Astrocyte (in vitro differentiated cells and primary cell): ENCODE data around the gene ADH7. TPM values are rescaled to one million over a fixed set of nuclear protein-coding genes. Genes with fewer than 3 reads are reported as not detected.
A peak's percentile ranks its signal among the peaks of the same experiment; 100 is the strongest.

Source experiments
- DNase-seq: peaks from one replicate; pipeline ENCODE4 v3.0.0-alpha.2; 2010; ENCODE audit warnings: low read depth
- FAIRE-seq: peaks from 2 replicates; lab custom pipeline; 2011; peaks lifted over from hg19 to GRCh38; lab: Jason Lieb, UNC
- H2AFZ ChIP-seq: 2 replicates; pipeline ENCODE4 v1.6.0; 2012; ENCODE audit warnings: low read depth, low read length, inconsistent platforms
- H3K27ac ChIP-seq: 2 replicates; pipeline ENCODE4 v1.5.1; 2011; ENCODE audit warnings: low read depth, low read length, inconsistent platforms
- H3K27me3 ChIP-seq: 2 replicates; pipeline ENCODE4 v1.6.0; 2011; ENCODE audit warnings: low read length, inconsistent platforms; ENCODE audit not compliant: insufficient read depth
- H3K36me3 ChIP-seq: 2 replicates; pipeline ENCODE4 v1.5.1; 2011; ENCODE audit warnings: low read length, inconsistent platforms; ENCODE audit not compliant: insufficient read depth
- H3K4me1 ChIP-seq: 2 replicates; pipeline ENCODE4 v1.5.1; 2011; ENCODE audit warnings: low read length, inconsistent platforms; ENCODE audit not compliant: insufficient read depth
- H3K4me2 ChIP-seq: 2 replicates; pipeline ENCODE4 v1.6.0; 2012; ENCODE audit warnings: low read length, inconsistent platforms
- H3K4me3 ChIP-seq: 2 replicates; pipeline ENCODE4 v1.5.1; 2011; ENCODE audit warnings: low read depth, mild to moderate bottlenecking, low read length, inconsistent platforms; ENCODE audit not compliant: insufficient read depth
- H3K79me2 ChIP-seq: 2 replicates; pipeline ENCODE4 v1.6.0; 2012; ENCODE audit warnings: mild to moderate bottlenecking, low read length, inconsistent platforms; ENCODE audit not compliant: insufficient read depth
- H3K9ac ChIP-seq: 2 replicates; pipeline ENCODE4 v1.6.0; 2012; ENCODE audit warnings: mild to moderate bottlenecking, low read length, inconsistent platforms
- H3K9me3 ChIP-seq: 2 replicates; pipeline ENCODE4 v1.5.1; 2012; ENCODE audit warnings: low read depth, mild to moderate bottlenecking, low read length, inconsistent platforms; ENCODE audit not compliant: insufficient read depth
- H4K20me1 ChIP-seq: 2 replicates; pipeline ENCODE4 v1.6.0; 2012; ENCODE audit warnings: low read length, inconsistent platforms; ENCODE audit not compliant: insufficient read depth
- H3K27ac Mint-ChIP-seq: one replicate; pipeline ENCODE4 v1.8.0; 2021; ENCODE audit warnings: mild to moderate bottlenecking, mixed read lengths; ENCODE audit not compliant: unreplicated experiment
- H3K27me3 Mint-ChIP-seq: one replicate; pipeline ENCODE4 v1.8.0; 2021; ENCODE audit warnings: low read depth, mixed read lengths; ENCODE audit not compliant: unreplicated experiment
- H3K36me3 Mint-ChIP-seq: one replicate; pipeline ENCODE4 v1.8.0; 2021; ENCODE audit warnings: low read depth, mixed read lengths; ENCODE audit not compliant: unreplicated experiment
- H3K4me1 Mint-ChIP-seq: one replicate; pipeline ENCODE4 v1.8.0; 2021; ENCODE audit warnings: low read depth, mixed read lengths; ENCODE audit not compliant: unreplicated experiment
- H3K4me3 Mint-ChIP-seq: one replicate; pipeline ENCODE4 v1.8.0; 2021; ENCODE audit warnings: mild to moderate bottlenecking, moderate library complexity, mixed read lengths; ENCODE audit not compliant: unreplicated experiment
- H3K9me3 Mint-ChIP-seq: one replicate; pipeline ENCODE4 v1.8.0; 2021; ENCODE audit warnings: mild to moderate bottlenecking, mixed read lengths; ENCODE audit not compliant: unreplicated experiment
- EZH2 ChIP-seq: IDR thresholded peaks from 2 replicates; pipeline ENCODE4 v1.6.1; 2012; ENCODE audit warnings: mild to moderate bottlenecking, low read length, inconsistent platforms; ENCODE audit not compliant: insufficient read depth
- total RNA-seq: library from RNA; stranded (reverse); gene quantifications from 2 replicates; pipeline ENCODE4 v1.2.1, GENCODE V29; 2021
- TF ChIP-seq, protein P1 (sequence below): IDR thresholded peaks from 2 replicates; pipeline ENCODE4 v1.5.1; 2011; ENCODE audit warnings: low read depth, mild to moderate bottlenecking, inconsistent platforms, low read length, moderate library complexity; ENCODE audit not compliant: insufficient read depth

The ADH7 gene
- total RNA-seq, 1 donor from 2014 or later: not detected

GRCh38 chr4:99458911-99459447 is 23.8 kb upstream of the ADH7 start:
- peak overlapping the region; percentile 73 for H3K27ac Mint-ChIP-seq
- H3K27me3 ChIP-seq: no peaks in the 10 kb centered on the region
- no peak overlapping the region for H3K9ac ChIP-seq
- no peak overlapping the region for H3K4me3 ChIP-seq
- no peaks in the 10 kb centered on the region for H3K36me3 ChIP-seq
- H3K9me3 ChIP-seq: no peaks in the 10 kb centered on the region
- H3K9me3 Mint-ChIP-seq: peaks cover 2% of the 10 kb centered on the region
- H3K27me3 Mint-ChIP-seq: no peaks in the 10 kb centered on the region
- no peaks in the 10 kb centered on the region for H3K36me3 Mint-ChIP-seq
- DNase-seq: peak; percentile 21
- no peak overlapping the region for H3K4me2 ChIP-seq
- H4K20me1 ChIP-seq: no peaks in the 10 kb centered on the region
- no peak for FAIRE-seq
- no peak overlapping the region for H3K4me3 Mint-ChIP-seq
- no peak overlapping the region for H2AFZ ChIP-seq
- H3K4me1 ChIP-seq: no peaks in the 10 kb centered on the region
- peaks cover 11% of the 10 kb centered on the region for H3K4me1 Mint-ChIP-seq
- H3K79me2 ChIP-seq: no peaks in the 10 kb centered on the region
- H3K27ac ChIP-seq: no peak overlapping the region
- TF ChIP-seq, protein P1, sequence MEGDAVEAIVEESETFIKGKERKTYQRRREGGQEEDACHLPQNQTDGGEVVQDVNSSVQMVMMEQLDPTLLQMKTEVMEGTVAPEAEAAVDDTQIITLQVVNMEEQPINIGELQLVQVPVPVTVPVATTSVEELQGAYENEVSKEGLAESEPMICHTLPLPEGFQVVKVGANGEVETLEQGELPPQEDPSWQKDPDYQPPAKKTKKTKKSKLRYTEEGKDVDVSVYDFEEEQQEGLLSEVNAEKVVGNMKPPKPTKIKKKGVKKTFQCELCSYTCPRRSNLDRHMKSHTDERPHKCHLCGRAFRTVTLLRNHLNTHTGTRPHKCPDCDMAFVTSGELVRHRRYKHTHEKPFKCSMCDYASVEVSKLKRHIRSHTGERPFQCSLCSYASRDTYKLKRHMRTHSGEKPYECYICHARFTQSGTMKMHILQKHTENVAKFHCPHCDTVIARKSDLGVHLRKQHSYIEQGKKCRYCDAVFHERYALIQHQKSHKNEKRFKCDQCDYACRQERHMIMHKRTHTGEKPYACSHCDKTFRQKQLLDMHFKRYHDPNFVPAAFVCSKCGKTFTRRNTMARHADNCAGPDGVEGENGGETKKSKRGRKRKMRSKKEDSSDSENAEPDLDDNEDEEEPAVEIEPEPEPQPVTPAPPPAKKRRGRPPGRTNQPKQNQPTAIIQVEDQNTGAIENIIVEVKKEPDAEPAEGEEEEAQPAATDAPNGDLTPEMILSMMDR: no peak
- no peak for TF ChIP-seq EZH2

GRCh38 chr4:99457676-99458075 is 22.5 kb upstream of the ADH7 start:
- H3K9me3 ChIP-seq: peaks cover 4% of the 10 kb centered on the region
- H3K9me3 Mint-ChIP-seq: peaks cover 8% of the 10 kb centered on the region
- H3K36me3 ChIP-seq: no peaks in the 10 kb centered on the region
- no peak overlapping the region for H3K4me3 Mint-ChIP-seq
- no peaks in the 10 kb centered on the region for H3K36me3 Mint-ChIP-seq
- FAIRE-seq (no peak), DNase-seq (no peak)
- H3K4me2 ChIP-seq: no peak overlapping the region
- H3K27me3 ChIP-seq: no peaks in the 10 kb centered on the region
- H3K9ac ChIP-seq: no peak overlapping the region
- no peak for TF ChIP-seq EZH2
- TF ChIP-seq, protein P1: no peak
- H3K27ac ChIP-seq: no peak overlapping the region
- peaks cover 11% of the 10 kb centered on the region for H3K4me1 Mint-ChIP-seq
- H3K79me2 ChIP-seq: no peaks in the 10 kb centered on the region
- H3K27me3 Mint-ChIP-seq: no peaks in the 10 kb centered on the region
- H3K4me1 ChIP-seq: no peaks in the 10 kb centered on the region
- no peak overlapping the region for H2AFZ ChIP-seq
- no peak overlapping the region for H3K27ac Mint-ChIP-seq
- H4K20me1 ChIP-seq: no peaks in the 10 kb centered on the region
- H3K4me3 ChIP-seq: no peak overlapping the region

DNA sequence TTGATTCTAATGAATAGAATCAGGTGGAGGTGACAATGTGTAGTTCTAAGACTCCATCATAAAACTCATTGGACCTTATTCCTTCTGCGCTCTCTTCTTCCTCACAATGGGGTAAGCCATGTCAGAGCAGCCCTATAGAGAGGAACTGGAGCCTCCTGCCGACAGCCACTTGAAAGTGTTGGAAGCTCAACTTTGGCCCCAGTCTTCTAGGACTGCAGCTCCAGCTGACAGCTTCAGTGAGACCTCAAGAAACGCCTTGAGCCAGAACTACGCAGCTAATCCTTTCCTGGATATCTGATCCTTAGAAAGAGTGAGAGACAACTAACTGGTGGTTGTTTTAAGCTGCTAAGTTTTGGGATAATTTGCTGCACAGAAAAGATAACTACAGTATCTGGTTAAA is 22.1 kb upstream of the ADH7 start:
- Histone ChIP-seq H3K79me2 (no peaks in the 10 kb centered on the region), H3K36me3 (no peaks in the 10 kb centered on the region), H3K27ac (no peak overlapping the region), H3K9me3 (peaks cover 7% of the 10 kb centered on the region), H3K4me3 (no peak overlapping the region), H3K9ac (no peak overlapping the region), H3K4me2 (no peak overlapping the region), H3K4me1 (no peaks in the 10 kb centered on the region), H4K20me1 (no peaks in the 10 kb centered on the region), H3K27me3 (no peaks in the 10 kb centered on the region), H2AFZ (no peak overlapping the region)
- Mint-ChIP-seq H3K36me3 (no peaks in the 10 kb centered on the region), H3K27me3 (no peaks in the 10 kb centered on the region), H3K4me3 (no peak overlapping the region), H3K9me3 (peaks cover 12% of the 10 kb centered on the region), H3K27ac (no peak overlapping the region), H3K4me1 (peaks cover 11% of the 10 kb centered on the region)
- no peak for FAIRE-seq
- TF ChIP-seq, protein P1: no peak
- no peak for TF ChIP-seq EZH2
- DNase-seq: no peak
